ENCODE measurements around the gene DHX35.

DNA sequence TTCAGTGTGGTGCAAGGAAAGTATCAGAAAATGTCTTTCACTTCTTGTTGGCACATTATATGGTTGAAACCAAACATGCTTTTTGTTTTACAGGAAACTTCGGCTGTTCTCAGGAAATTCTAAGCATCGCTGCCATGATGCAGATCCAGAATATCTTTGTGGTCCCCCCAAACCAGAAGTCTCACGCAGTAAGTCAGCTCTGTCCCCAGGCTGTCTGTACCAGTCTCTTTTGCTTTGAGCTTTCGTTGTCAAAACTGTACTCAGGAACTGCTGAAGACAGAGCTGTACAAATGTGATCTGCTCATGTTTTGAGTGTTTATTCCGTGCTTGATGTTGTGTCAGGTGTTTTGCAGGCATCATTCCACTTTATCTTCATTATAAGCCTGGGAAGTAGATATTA is 59.6 kb downstream of the DHX35 start:
- TF ChIP-seq EZH2 (IDR thresholded peaks at IDR 0.05; ENCODE audit: borderline replicate concordance, insufficient read depth, low read length, poor library complexity, severe bottlenecking): no peak
- no peak for TF ChIP-seq POLR2AphosphoS5 (IDR thresholded peaks at IDR 0.05)
- TF ChIP-seq, protein P1, sequence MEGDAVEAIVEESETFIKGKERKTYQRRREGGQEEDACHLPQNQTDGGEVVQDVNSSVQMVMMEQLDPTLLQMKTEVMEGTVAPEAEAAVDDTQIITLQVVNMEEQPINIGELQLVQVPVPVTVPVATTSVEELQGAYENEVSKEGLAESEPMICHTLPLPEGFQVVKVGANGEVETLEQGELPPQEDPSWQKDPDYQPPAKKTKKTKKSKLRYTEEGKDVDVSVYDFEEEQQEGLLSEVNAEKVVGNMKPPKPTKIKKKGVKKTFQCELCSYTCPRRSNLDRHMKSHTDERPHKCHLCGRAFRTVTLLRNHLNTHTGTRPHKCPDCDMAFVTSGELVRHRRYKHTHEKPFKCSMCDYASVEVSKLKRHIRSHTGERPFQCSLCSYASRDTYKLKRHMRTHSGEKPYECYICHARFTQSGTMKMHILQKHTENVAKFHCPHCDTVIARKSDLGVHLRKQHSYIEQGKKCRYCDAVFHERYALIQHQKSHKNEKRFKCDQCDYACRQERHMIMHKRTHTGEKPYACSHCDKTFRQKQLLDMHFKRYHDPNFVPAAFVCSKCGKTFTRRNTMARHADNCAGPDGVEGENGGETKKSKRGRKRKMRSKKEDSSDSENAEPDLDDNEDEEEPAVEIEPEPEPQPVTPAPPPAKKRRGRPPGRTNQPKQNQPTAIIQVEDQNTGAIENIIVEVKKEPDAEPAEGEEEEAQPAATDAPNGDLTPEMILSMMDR (IDR thresholded peaks at IDR 0.05; ENCODE audit: poor library complexity, severe bottlenecking): no peak
- TF ChIP-seq EP300 (conservative IDR thresholded peaks at IDR 0.05; ENCODE audit: poor library complexity, severe bottlenecking): no peak
- no peak for TF ChIP-seq TAF1 (IDR thresholded peaks at IDR 0.05; ENCODE audit: low read depth)

All from neural cell (in vitro differentiated cells).